GM10266 (cell line): ENCODE measurements around the gene NEDD4L.
A peak's percentile ranks its signal among the peaks of the same experiment; 100 is the strongest.

Experiments
- DNase-seq: peaks from one replicate; pipeline ENCODE4 v3.0.0; 2012; ENCODE audit errors: extremely low spot score
- TF ChIP-seq, protein P1 (sequence below): IDR thresholded peaks from 2 replicates; pipeline ENCODE4 v1.5.1; 2012; ENCODE audit warnings: mild to moderate bottlenecking, low read depth; ENCODE audit not compliant: control insufficient read depth, insufficient read depth; ENCODE audit errors: missing control alignments

The NEDD4L gene

DNA sequence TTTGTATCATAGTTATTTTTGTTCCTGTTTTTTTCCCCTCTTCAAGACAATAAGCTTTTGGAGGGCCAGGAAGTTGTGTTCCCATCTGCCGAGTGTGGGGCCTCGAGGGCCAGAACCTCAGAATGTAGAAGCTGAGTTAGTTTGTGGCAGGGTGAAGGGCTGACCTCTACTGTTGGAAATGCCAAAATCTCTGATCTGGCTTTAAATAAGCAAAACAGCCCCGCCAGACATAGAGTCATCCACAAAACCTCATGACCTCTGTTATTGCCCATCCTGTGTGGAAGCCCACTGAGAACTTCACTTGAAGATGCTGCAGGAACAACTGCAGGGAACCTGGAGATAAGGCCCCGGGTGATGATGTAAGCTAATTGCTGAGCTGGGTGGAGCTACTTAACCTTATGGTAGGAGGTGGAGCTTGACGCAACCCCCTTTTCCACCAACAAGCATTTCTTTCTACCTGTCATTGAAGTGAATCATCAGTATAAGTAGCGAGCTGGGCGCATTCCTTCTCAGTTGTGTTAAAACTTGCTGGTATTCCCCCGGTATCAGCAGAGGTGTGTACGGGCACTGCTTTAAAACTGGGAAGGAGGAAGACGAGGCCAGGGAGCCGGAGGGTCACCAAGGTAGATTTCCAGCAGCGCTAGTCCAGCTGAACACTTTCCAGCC, 177.2 kb downstream of the NEDD4L start:
- no peak for DNase-seq
- TF ChIP-seq, protein P1, sequence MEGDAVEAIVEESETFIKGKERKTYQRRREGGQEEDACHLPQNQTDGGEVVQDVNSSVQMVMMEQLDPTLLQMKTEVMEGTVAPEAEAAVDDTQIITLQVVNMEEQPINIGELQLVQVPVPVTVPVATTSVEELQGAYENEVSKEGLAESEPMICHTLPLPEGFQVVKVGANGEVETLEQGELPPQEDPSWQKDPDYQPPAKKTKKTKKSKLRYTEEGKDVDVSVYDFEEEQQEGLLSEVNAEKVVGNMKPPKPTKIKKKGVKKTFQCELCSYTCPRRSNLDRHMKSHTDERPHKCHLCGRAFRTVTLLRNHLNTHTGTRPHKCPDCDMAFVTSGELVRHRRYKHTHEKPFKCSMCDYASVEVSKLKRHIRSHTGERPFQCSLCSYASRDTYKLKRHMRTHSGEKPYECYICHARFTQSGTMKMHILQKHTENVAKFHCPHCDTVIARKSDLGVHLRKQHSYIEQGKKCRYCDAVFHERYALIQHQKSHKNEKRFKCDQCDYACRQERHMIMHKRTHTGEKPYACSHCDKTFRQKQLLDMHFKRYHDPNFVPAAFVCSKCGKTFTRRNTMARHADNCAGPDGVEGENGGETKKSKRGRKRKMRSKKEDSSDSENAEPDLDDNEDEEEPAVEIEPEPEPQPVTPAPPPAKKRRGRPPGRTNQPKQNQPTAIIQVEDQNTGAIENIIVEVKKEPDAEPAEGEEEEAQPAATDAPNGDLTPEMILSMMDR = no peak

DNA sequence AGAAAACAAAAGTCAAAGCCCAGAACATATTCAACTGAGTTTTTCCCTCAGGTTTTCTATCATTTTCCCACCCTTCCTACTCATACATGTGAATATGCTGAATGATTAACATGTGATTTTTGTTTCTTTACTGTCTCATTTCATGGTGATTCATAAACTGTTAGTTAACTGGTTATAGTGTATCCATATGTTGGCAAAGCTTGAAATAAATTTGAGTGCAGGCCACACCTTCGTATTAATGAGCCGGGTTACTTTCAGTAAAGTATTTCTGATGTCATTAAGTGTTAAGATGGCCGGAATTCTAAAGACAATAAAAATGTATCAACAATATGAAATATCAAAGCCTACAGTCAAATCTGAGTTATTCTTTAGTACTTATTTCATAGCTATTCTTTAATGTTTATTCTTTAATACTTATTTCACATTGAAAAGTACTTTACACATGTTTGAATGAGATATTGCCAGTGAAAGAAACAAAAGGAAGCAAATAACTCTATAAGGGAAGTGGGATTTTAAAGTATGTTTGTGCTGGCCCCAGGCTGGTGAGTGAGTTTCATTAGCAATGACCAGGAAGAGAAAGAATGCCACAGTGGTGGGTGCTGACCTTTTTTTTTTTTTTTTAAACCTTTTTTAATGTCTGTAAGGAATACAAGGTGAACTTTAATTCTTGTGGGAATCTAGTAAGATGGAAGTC, 178.6 kb downstream of the NEDD4L start:
- no peak for DNase-seq
- TF ChIP-seq, protein P1 = no peak

DNA sequence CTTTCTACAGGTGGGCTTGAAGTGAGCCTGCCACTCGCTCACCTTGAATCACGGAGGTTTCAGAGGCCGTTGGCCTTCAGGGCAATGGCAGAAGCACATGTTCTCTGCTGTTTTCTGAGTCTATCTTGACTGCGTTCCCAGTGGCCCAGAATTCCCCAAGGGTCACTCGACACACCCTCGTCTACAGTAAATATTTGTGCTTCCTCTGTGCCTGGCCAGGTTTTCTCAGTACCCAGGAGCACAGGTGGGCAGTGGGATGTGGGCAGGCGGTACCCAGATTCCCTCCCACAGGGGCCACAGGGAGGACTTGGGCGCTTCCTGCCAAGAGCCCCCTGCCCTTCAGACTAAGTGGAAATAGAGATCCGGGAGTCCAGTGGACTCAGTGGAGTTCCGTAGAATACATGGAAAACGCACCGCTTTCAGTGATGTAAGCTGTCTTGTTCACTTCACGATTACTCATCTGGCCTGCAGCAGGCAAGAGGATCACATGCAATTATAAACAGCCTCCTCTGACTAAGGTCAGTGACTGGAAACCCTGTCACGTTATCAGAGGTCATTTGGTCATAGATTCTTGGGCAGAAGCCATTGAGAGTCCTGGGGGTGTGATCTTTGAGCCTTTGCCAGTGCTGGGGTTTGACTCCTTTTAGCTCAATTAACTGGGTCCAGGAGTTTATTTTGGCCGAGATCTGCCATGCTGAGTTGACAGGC, 179.8 kb downstream of the NEDD4L start:
- TF ChIP-seq, protein P1 = no peak
- DNase-seq = no peak

DNA sequence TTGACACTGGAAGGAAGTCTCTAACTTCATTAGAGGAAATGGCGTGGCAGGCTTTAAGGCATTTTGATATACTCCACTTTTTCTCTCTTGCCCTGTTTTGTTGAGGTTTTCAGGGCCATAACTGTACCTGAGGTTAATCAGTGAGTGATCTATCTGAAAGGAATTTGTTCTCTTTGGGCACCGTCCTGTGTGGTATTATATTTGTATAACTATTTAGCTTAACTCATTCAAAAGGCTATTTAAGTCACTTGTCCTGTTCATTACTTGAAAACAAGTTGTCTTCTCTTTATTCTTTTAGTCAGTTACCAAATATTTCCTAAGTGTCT, 180.4 kb downstream of the NEDD4L start:
- DNase-seq = no peak
- TF ChIP-seq, protein P1 = no peak

DNA sequence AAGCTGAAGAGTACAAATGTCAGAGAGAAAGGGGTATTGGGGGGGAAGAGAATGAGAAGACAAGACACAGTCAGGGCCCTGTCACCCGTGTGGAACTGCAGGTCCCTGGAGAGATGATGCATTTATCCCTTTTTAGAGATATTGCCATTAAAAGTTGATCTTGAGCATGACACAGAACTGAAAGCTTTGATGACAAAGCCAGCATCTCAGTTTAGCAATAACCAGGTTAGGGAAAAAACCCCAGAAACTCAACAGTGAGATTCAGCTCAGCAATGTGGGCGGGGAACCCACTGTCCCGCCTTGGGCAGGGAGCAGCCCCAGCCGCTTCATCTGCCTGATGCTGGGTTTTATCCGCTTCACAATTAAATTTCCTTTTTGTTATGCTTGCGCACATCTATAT, 181.1 kb downstream of the NEDD4L start:
- peak; percentile 56 for DNase-seq
- TF ChIP-seq, protein P1 = no peak

DNA sequence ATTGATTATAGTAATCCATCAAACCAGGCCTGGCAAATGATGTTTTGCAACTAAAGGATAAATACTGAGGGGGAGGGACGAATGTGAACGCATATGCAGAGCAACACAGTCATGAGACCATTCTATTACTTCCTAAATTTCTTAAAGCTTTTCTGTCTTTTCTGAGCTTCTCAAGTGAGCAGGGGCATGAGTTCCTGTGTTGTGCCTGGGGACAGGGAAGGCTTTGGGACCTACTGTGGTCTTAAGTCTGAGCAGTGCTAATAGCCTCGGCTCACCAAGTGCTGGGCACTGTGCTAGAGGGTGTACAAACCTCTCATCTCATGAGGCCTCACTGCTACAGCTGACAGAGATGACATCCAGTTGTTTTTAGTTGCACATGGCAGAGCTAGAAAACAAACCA, 182.4 kb downstream of the NEDD4L start:
- DNase-seq = no peak

More for the DNA sequence above, 182.4 kb downstream of the NEDD4L start:
- TF ChIP-seq, protein P1 = no peak
